Epidermal melanocyte (primary cell): ENCODE data around the gene MAP3K2.
"Not testable (repeated sequence)": the region's sequence is repeated elsewhere in the genome, so short reads cannot be mapped to it uniquely, and the experiment has no call there.

ENCODE experiments used
- DNase-seq: peaks from one replicate; pipeline ENCODE4 v3.0.0; 2011; ENCODE audit warnings: low spot score; ENCODE audit not compliant: insufficient read length

The MAP3K2 gene

GRCh38 chr2:127382831-127383230 is 4.9 kb downstream of the MAP3K2 start:
- no peak for DNase-seq

GRCh38 chr2:127381762-127382161 is 6.0 kb downstream of the MAP3K2 start:
- no peak for DNase-seq

DNA sequence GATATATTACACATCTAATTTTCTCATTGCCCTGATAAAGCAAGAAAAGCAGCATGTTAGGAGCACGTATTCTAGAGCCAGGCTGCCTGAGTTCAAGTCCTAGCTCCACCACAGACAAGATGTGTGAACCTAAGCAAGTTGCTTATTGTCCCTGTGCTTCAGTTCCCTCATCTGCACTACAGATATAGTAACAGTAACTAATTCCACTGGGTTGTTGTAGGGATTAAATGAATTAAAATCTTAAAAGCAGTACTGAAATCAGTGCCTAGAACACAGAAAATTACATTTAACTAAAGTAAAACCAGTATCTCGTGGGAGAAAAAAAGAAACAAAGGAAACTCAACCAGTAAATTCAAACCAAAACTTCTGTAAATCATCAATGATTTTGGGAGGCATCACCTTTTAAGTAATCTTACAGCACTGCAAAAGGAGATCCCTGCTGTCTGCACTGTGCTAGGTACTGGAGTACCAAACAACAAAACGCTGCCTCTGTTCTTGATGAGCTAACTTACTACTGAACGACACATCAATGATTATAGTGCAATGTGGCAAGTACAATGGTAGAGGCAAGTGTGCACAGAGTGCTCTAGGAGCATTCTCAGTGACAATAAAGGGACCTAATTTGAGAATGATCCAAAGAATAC is 7.9 kb downstream of the MAP3K2 start:
- DNase-seq, result no peak

- no peak for DNase-seq
Observed at GRCh38 chr2:127378720-127379119, 9.1 kb downstream of the MAP3K2 start.

DNA sequence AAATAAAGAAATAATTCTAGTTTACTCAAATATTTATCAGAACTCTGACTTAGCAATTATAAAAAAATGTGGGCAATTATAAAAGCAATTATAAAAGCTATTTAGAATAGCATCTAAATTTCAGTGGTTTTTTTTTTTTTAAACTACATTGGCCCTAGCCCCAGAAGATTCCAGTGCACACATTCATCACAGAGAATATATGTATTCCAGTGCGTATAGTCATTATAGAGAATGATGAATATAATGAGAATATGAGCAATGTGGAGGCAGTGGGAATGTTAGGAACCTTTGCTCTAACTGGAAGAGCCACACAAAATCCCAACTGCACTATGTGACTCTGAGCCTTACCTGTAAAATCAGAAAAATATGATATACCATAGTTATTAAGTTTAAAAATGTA is 10.5 kb downstream of the MAP3K2 start:
- DNase-seq, result no peak

DNA sequence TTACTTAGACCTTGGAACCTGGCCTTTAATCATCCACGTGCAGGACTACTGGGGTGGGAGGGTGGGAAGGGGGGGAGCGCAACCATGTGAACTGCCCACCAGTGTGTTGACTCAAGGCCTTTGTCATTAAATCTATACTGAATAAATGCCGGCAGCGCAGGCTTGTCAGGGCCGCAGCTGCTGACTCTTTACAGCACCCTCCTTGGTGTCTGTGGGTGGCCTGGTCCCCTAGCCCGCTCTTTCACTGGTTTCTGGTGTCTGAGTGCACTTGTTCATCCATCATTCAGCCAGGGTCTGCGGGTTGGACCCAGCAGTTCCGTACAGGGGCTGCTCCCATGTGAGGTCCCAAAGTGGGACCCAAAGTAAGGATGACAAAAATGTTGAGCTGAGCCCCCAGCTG is 11.5 kb downstream of the MAP3K2 start:
- no peak for DNase-seq

DNA sequence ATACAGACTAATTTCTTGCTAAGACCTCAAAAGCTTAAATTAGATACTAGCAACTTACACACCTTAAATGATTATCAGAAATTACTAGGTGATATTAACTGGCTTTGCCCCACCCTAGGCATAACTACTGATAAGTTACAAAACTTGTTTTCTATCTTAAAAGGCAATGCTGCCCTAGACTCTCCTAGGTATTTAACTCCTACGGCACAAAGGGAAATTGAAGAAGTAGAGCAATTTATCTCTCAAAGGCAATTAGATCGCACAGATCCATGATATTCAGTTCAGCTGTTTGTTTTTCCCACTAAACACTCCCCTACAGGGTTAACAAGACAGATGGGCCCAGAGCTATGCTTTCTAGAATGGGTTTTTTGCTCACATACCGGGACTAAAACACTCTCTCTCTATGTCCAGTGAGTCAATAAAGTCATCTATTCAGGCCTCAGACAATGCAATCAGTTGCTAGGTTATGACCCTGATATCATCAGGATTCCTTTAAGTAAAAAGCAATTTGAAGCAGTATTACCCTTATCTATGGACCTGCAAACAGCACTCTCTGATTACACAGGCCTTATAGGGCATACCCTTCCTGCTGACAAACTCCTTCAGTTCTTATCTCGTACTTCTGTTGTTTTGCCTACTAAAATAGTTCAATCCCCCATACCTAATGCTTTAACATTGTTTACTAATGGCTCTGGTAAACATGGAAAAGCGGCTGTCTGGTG is 14.3 kb downstream of the MAP3K2 start:
- DNase-seq, result no peak

DNA sequence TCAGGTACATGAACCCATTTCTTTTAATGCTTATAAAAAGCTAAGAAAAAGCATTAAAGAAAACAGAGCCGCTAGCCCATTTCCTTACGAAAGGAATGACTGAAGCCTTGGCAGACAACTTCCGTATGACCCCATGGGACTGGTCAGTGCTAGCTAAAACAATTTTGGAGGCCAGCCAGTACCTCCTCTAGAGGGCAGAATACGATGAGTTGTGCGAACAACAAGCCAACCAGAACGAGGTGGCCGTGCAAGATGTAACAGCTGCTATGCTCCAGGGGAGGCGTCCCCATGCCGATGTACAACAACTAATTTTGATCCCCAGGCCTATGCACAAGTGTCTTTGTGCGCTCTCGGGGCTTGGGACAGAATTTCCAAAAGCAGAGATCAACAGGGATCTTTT is 16.7 kb downstream of the MAP3K2 start:
- DNase-seq, result no peak

GRCh38 chr2:127370010-127370409 is 17.8 kb downstream of the MAP3K2 start:
- no peak for DNase-seq

- DNase-seq, result no peak
Observed at GRCh38 chr2:127365211-127365643, 22.5 kb downstream of the MAP3K2 start.

DNA sequence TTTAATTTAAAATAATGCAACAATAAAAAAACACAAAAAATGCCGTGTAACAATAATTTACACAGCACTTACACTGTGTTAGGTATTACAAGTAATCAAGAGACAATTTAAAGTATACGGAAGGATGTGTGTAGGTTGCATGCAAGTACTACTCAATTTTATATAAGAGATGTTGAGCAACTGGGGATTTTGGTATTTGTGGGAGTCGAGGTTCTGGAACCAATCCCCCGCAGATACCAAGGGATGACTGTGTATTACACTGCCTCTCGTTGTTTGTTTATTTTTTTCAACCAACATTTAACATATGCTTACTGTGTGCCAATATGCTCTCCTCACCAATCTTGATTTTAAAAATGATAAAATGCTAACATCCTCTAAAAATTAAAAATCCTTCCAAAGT is 24.8 kb downstream of the MAP3K2 start:
- DNase-seq, result no peak

DNA sequence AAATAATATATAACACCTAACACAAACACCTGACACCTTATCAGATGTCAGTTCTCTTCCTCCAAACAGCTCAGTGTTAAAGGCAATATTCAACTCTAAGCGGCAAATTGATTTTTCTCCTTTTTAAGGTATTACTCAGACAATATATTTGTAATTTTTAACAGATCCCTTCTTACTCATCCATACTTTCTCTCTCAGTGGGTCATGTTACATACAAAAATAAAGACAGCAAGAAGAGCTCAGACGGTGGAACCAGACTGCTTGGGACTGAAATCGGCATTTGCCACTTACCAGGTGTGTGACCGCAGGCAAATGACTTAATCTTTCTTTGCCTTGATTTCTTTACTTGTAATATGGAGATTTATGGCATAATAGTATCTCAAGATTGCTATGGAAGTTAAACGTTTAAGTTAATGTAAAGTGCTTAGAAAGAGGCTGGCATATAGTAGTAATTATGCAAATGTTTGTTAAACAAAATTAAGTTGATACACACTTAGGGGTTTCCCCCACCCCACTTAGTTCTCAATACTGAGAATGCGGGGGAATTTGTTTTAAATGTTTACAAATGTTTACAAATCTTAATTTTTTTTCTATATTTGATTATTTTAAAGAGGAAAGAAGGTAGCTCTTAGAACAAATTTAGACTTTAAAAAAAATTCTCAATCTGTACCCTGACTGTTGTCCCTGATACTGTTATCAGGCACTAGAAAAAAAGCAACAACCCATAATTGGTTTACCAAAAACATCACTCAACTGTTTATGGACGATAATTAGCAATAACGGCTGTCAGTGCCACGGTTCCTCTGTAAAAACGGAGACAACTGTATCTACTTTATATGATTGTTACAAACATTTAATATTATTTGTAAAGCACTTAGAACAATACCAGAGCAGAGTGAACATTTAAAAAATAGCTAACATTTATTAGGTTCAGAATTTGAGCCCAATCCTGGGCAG is 25.6 kb downstream of the MAP3K2 start:
- no peak for DNase-seq

DNA sequence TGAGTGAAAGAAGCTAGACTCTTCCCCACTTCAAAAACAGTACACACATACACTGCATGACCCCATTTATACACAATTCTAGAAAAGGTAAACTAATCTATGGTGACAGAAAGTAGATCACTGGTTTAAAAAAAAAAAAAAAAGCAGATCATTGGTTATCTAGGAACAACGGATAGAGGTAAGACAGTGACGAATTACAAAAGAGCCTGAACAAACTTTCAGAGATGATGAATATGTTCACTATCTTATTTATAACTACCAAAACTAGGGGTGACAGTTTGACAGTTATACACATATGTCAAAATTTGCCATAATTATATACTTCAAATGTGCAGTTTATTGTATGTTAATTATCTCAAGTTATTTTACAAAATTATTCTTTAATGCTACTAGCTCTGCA is 27.5 kb downstream of the MAP3K2 start:
- DNase-seq, result no peak

GRCh38 chr2:127359520-127359919 is 28.3 kb downstream of the MAP3K2 start:
- DNase-seq, result no peak

DNA sequence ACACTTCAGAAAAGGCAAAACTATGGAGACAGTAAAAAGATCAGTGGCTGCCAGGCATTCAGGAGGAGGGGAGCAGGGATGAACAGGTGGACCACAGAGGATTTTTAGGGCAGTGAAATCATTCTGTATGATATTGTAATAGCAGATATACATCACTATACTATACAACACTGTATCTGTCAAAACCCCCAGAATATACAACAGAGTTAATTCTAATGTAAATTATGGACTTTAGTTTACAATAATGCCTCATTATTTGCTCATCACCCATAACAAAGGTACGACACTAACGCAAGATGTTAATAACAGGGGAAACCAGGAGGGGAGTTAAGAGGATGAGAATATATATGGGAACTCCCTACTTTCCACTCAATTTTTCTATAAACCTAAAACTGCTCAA is 28.8 kb downstream of the MAP3K2 start:
- no peak for DNase-seq

DNA sequence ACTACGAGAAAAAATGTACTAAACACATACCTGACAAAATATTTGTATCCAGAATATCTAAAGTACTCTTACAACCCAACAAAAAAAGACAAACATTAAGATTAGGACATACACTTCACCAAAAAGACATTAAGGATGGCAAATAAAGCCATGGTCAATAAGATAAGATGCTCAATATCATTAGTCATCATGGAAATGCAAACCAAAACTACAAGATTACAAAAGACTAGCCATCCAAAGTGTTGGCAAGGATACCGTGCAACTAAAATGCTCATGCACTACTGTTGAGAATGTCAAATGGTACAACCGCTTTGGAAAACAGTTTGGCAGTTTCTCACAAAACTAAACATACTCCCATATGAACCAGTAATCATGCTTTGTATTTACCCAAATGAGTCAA is 29.7 kb downstream of the MAP3K2 start:
- no peak for DNase-seq

GRCh38 chr2:127357591-127357990 is 30.2 kb downstream of the MAP3K2 start:
- no peak for DNase-seq

DNA sequence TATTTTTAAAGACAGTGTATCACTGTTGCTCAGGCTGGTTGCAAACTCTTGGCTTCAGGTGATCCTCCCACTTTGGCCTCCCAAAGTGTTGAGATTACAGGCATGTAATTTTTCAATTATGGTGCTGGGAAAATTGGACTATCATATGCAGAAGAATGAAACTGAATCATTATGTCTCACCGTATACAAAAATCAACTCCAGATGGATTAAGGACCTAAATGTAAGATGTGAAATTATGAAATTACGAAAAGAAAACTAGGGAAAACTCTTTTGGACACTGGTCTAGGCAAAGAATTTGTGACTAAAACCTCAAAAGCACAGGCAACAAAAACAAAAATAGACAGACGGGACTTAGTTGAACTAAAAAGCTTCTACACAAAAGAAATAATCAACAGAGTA is 31.2 kb downstream of the MAP3K2 start:
- no peak for DNase-seq

DNA sequence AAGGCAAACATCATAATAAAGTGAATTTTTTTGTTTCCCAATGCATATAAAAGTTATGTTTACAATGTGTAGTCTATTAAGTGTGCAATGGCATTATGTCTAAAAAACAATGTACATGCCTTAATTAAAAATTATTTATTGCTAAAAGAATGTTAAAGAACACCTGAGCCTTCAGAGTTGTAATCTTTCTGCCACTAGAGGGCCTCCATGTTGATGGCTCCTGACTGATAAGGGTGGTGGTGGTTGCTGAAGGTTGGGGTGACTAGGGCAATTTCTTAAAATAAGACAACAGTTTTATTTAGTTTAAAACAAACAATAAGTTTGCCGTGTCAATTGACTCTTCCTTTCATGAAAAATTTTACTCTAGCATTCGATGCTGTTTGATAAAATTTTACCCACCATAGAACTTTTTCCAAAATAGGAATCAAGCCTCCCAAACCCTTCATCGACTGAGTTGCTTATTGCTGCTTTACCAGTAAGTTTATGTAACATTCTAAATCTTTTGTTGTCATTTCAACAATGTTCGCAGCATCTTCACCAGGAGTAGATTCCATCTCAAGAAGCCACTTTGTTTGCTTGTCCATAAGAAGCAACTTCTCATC is 32.3 kb downstream of the MAP3K2 start:
- DNase-seq, result no peak

DNA sequence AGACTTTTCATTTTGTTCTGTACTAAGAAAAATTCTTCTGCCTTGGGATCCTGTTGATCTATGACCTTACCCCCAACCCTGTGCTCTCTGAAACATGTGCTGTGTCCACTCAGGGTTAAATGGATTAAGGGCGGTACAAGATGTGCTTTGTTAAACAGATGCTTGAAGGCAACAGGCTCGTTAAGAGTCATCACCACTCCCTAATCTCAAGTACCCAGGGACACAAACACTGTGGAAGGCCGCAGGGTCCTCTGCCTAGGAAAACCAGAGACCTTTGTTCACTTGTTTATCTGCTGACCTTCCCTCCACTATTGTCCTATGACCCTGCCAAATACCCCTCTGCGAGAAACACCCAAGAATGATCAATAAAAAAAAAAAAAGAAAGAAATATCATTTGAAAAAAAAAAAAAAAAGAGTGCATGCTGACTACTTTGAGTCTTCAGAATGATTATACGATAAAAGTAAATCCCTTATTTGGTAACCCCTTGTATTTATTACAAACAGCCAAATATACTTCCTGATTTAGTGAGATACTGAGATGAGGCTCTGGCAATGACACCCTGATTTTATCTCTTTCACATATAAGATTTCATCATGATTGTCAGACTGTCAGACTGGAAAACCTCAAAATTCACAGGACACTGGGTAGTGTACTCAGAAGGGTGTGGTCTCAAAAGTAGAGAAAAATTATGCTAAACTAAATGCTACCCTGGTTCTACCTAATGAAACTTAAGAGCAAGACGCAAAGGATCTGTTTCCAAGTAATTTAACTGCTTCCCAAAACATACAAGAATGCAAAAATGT is 33.7 kb downstream of the MAP3K2 start:
- DNase-seq, result not testable (repeated sequence)

DNA sequence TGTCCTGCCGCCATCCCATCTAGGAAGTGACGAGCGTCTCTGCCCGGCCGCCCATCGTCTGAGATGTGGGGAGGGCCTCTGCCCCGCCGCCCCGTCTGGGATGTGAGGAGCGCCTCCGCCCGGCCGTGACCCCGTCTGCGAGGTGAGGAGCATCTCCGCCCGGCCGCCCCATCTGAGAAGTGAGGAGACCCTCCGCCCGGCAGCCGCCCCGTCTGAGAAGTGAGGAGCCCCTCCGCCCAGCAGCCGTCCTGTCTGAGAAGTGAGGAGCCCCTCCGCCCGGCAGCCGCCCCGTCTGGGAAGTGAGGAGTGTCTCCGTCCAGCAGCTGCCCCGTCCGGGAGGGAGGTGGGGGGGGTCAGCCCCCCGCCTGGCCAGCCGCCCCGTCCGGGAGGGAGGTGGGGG is 34.6 kb downstream of the MAP3K2 start:
- DNase-seq, result not testable (repeated sequence)
